Measurements from ENCODE around the gene CNOT4.

DNA sequence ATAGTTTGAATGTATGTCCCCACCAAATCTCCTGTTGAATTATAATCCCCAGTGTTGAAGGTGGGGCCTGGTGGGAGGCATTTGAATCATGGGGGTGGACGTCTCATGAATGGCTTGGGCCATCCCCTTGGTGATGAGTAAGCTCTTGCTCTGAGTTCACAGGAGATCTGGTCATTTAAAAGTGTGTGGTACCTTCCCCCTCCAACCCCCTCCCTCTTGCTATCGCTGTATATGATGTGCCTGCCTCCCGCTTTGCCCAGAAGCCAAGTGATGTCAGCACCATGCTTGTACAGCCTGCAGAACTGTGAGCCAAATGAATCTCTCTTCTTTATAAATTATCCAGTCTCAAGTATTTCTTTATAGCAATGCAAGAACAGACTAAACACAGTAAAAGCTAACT lies 103.0 kb downstream of the CNOT4 start:
- TF ChIP-seq, protein P1, sequence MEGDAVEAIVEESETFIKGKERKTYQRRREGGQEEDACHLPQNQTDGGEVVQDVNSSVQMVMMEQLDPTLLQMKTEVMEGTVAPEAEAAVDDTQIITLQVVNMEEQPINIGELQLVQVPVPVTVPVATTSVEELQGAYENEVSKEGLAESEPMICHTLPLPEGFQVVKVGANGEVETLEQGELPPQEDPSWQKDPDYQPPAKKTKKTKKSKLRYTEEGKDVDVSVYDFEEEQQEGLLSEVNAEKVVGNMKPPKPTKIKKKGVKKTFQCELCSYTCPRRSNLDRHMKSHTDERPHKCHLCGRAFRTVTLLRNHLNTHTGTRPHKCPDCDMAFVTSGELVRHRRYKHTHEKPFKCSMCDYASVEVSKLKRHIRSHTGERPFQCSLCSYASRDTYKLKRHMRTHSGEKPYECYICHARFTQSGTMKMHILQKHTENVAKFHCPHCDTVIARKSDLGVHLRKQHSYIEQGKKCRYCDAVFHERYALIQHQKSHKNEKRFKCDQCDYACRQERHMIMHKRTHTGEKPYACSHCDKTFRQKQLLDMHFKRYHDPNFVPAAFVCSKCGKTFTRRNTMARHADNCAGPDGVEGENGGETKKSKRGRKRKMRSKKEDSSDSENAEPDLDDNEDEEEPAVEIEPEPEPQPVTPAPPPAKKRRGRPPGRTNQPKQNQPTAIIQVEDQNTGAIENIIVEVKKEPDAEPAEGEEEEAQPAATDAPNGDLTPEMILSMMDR (IDR thresholded peaks at IDR 0.05) = no peak
- TF ChIP-seq POLR2AphosphoS5 (IDR thresholded peaks at IDR 0.05) = no peak

All from prostate gland (tissue), 2 donors.